ENCODE results near the gene FAM118A.
"Not testable (repeated sequence)": the region's sequence is repeated elsewhere in the genome, so short reads cannot be mapped to it uniquely, and the experiment has no call there.

The FAM118A gene

GRCh38 chr22:45318168-45318557 is 8.4 kb downstream of the FAM118A start:
- Histone ChIP-seq H3K9me3 (ENCODE audit: control insufficient read depth, low read length) (no peaks in the 10 kb centered on the region), H3K4me1 (ENCODE audit: control insufficient read depth, insufficient read depth, low read length, poor library complexity, severe bottlenecking) (peaks cover 26% of the 10 kb centered on the region), H3K27me3 (replicated peaks; ENCODE audit: control insufficient read depth, insufficient read depth, low read length, poor library complexity, severe bottlenecking) (no peaks in the 10 kb centered on the region), H3K36me3 (ENCODE audit: control insufficient read depth, insufficient read depth, low read length) (peaks cover 11% of the 10 kb centered on the region), H3K4me3 (ENCODE audit: insufficient read depth, low read depth, low read length, poor library complexity, severe bottlenecking) (peak overlapping the region; percentile 40), H3K27ac (ENCODE audit: insufficient read depth, low read length, poor library complexity, severe bottlenecking) (peak overlapping the region; percentile 99)
- peak; percentile 81 to 89 (median 86) for DNase-seq

GRCh38 chr22:45318558-45319323 is 9.0 kb downstream of the FAM118A start:
- Histone ChIP-seq H3K9me3 (ENCODE audit: control insufficient read depth, low read length) (no peaks in the 10 kb centered on the region), H3K4me3 (ENCODE audit: insufficient read depth, low read depth, low read length, poor library complexity, severe bottlenecking) (peak overlapping the region; percentile 40), H3K4me1 (ENCODE audit: control insufficient read depth, insufficient read depth, low read length, poor library complexity, severe bottlenecking) (peaks cover 26% of the 10 kb centered on the region), H3K27ac (ENCODE audit: insufficient read depth, low read length, poor library complexity, severe bottlenecking) (peak overlapping the region; percentile 99), H3K27me3 (replicated peaks; ENCODE audit: control insufficient read depth, insufficient read depth, low read length, poor library complexity, severe bottlenecking) (no peaks in the 10 kb centered on the region), H3K36me3 (ENCODE audit: control insufficient read depth, insufficient read depth, low read length) (peaks cover 17% of the 10 kb centered on the region)
- DNase-seq: peak; percentile 60 to 66 (median 62)

GRCh38 chr22:45319324-45319685 is 9.6 kb downstream of the FAM118A start:
- no peak for DNase-seq
- Histone ChIP-seq H3K36me3 (ENCODE audit: control insufficient read depth, insufficient read depth, low read length) (peaks cover 22% of the 10 kb centered on the region), H3K4me1 (ENCODE audit: control insufficient read depth, insufficient read depth, low read length, poor library complexity, severe bottlenecking) (peaks cover 26% of the 10 kb centered on the region), H3K9me3 (ENCODE audit: control insufficient read depth, low read length) (no peaks in the 10 kb centered on the region), H3K27ac (ENCODE audit: insufficient read depth, low read length, poor library complexity, severe bottlenecking) (peak overlapping the region; percentile 99), H3K27me3 (replicated peaks; ENCODE audit: control insufficient read depth, insufficient read depth, low read length, poor library complexity, severe bottlenecking) (no peaks in the 10 kb centered on the region), H3K4me3 (ENCODE audit: insufficient read depth, low read depth, low read length, poor library complexity, severe bottlenecking) (peak overlapping the region; percentile 40)

- H3K4me3 ChIP-seq (ENCODE audit: insufficient read depth, low read depth, low read length, poor library complexity, severe bottlenecking): no peak overlapping the region
- peaks cover 26% of the 10 kb centered on the region for H3K4me1 ChIP-seq (ENCODE audit: control insufficient read depth, insufficient read depth, low read length, poor library complexity, severe bottlenecking)
- no peaks in the 10 kb centered on the region for H3K9me3 ChIP-seq (ENCODE audit: control insufficient read depth, low read length)
- DNase-seq: no peak
- H3K36me3 ChIP-seq (ENCODE audit: control insufficient read depth, insufficient read depth, low read length): peaks cover 34% of the 10 kb centered on the region
- H3K27ac ChIP-seq (ENCODE audit: insufficient read depth, low read length, poor library complexity, severe bottlenecking): peak overlapping the region; percentile 99
- H3K27me3 ChIP-seq (replicated peaks; ENCODE audit: control insufficient read depth, insufficient read depth, low read length, poor library complexity, severe bottlenecking): no peaks in the 10 kb centered on the region
Measured at GRCh38 chr22:45320357-45320976, 10.7 kb downstream of the FAM118A start.

GRCh38 chr22:45321827-45322226 is 12.1 kb downstream of the FAM118A start:
- H3K4me1 ChIP-seq (ENCODE audit: control insufficient read depth, insufficient read depth, low read length, poor library complexity, severe bottlenecking): peaks cover 20% of the 10 kb centered on the region
- H3K4me3 ChIP-seq (ENCODE audit: insufficient read depth, low read depth, low read length, poor library complexity, severe bottlenecking): no peak overlapping the region
- peaks cover 38% of the 10 kb centered on the region for H3K36me3 ChIP-seq (ENCODE audit: control insufficient read depth, insufficient read depth, low read length)
- peak overlapping the region; percentile 8 for H3K27ac ChIP-seq (ENCODE audit: insufficient read depth, low read length, poor library complexity, severe bottlenecking)
- no peak for DNase-seq
- H3K27me3 ChIP-seq (replicated peaks; ENCODE audit: control insufficient read depth, insufficient read depth, low read length, poor library complexity, severe bottlenecking): no peaks in the 10 kb centered on the region
- no peaks in the 10 kb centered on the region for H3K9me3 ChIP-seq (ENCODE audit: control insufficient read depth, low read length)

- H3K27ac ChIP-seq (ENCODE audit: insufficient read depth, low read length, poor library complexity, severe bottlenecking): no peak overlapping the region
- H3K4me3 ChIP-seq (ENCODE audit: insufficient read depth, low read depth, low read length, poor library complexity, severe bottlenecking): no peak overlapping the region
- H3K27me3 ChIP-seq (replicated peaks; ENCODE audit: control insufficient read depth, insufficient read depth, low read length, poor library complexity, severe bottlenecking): no peaks in the 10 kb centered on the region
- H3K9me3 ChIP-seq (ENCODE audit: control insufficient read depth, low read length): no peaks in the 10 kb centered on the region
- DNase-seq: no peak
- H3K4me1 ChIP-seq (ENCODE audit: control insufficient read depth, insufficient read depth, low read length, poor library complexity, severe bottlenecking): peaks cover 10% of the 10 kb centered on the region
- H3K36me3 ChIP-seq (ENCODE audit: control insufficient read depth, insufficient read depth, low read length): peaks cover 47% of the 10 kb centered on the region
Measured at GRCh38 chr22:45322873-45323525, 13.3 kb downstream of the FAM118A start.

- Histone ChIP-seq H3K9me3 (ENCODE audit: control insufficient read depth, low read length) (no peaks in the 10 kb centered on the region), H3K4me1 (ENCODE audit: control insufficient read depth, insufficient read depth, low read length, poor library complexity, severe bottlenecking) (peaks cover 9% of the 10 kb centered on the region), H3K27ac (ENCODE audit: insufficient read depth, low read length, poor library complexity, severe bottlenecking) (no peak overlapping the region), H3K4me3 (ENCODE audit: insufficient read depth, low read depth, low read length, poor library complexity, severe bottlenecking) (no peak overlapping the region), H3K27me3 (replicated peaks; ENCODE audit: control insufficient read depth, insufficient read depth, low read length, poor library complexity, severe bottlenecking) (no peaks in the 10 kb centered on the region), H3K36me3 (ENCODE audit: control insufficient read depth, insufficient read depth, low read length) (peaks cover 47% of the 10 kb centered on the region)
- DNase-seq: no peak
Measured at GRCh38 chr22:45323695-45324094, 14.0 kb downstream of the FAM118A start.

- Histone ChIP-seq H3K4me3 (ENCODE audit: insufficient read depth, low read depth, low read length, poor library complexity, severe bottlenecking) (no peak overlapping the region), H3K9me3 (ENCODE audit: control insufficient read depth, low read length) (no peaks in the 10 kb centered on the region), H3K36me3 (ENCODE audit: control insufficient read depth, insufficient read depth, low read length) (peaks cover 49% of the 10 kb centered on the region), H3K27me3 (replicated peaks; ENCODE audit: control insufficient read depth, insufficient read depth, low read length, poor library complexity, severe bottlenecking) (no peaks in the 10 kb centered on the region), H3K27ac (ENCODE audit: insufficient read depth, low read length, poor library complexity, severe bottlenecking) (no peak overlapping the region), H3K4me1 (ENCODE audit: control insufficient read depth, insufficient read depth, low read length, poor library complexity, severe bottlenecking) (peaks cover 3% of the 10 kb centered on the region)
- DNase-seq: no peak
Measured at GRCh38 chr22:45324311-45324711, 14.6 kb downstream of the FAM118A start.

- DNase-seq; H3K9me3 ChIP-seq (ENCODE audit: control insufficient read depth, low read length); H3K4me3 ChIP-seq (ENCODE audit: insufficient read depth, low read depth, low read length, poor library complexity, severe bottlenecking); H3K4me1 ChIP-seq (ENCODE audit: control insufficient read depth, insufficient read depth, low read length, poor library complexity, severe bottlenecking); H3K27me3 ChIP-seq (replicated peaks; ENCODE audit: control insufficient read depth, insufficient read depth, low read length, poor library complexity, severe bottlenecking); H3K27ac ChIP-seq (ENCODE audit: insufficient read depth, low read length, poor library complexity, severe bottlenecking): not testable (repeated sequence)
- peaks cover 68% of the 10 kb centered on the region for H3K36me3 ChIP-seq (ENCODE audit: control insufficient read depth, insufficient read depth, low read length)
Measured at GRCh38 chr22:45328261-45328660, 18.5 kb downstream of the FAM118A start.
